OCI-LY3 (cell line): ENCODE results near the gene ADARB2.

Experiments
- H2AFZ ChIP-seq: fragments of 200-600, 300-600 bp; shearing (Covaris generic); 2 replicates; pipeline ENCODE4 v1.6.0; 2014; ENCODE audit warnings: antibody characterized with exemption, low read depth, low read length
- H3K27ac ChIP-seq: fragments of 200-600, 300-600 bp; sonication (generic); 2 replicates; pipeline ENCODE4 v1.5.1; 2014; ENCODE audit warnings: mild to moderate bottlenecking, low read length, moderate library complexity, mixed read lengths
- H3K27me3 ChIP-seq: fragments of 200-600, 300-600 bp; sonication (generic); 2 replicates; pipeline ENCODE4 v1.6.1; 2014; ENCODE audit warnings: low read depth, low read length, mixed read lengths
- H3K36me3 ChIP-seq: fragments of 200-600, 300-600 bp; sonication (generic); replicated peaks from 2 replicates; pipeline ENCODE3; 2014; ENCODE audit warnings: low read depth, low read length, mixed read lengths
- H3K4me1 ChIP-seq: fragments of 300-600, 200-600 bp; sonication (generic); 2 replicates; pipeline ENCODE4 v1.6.1; 2014; ENCODE audit warnings: low read length, mixed read lengths
- H3K4me2 ChIP-seq: fragments of 200-600, 300-600 bp; sonication (generic); 2 replicates; pipeline ENCODE4 v1.6.1; 2014; ENCODE audit warnings: low read length, mixed read lengths
- H3K4me3 ChIP-seq: fragments of 300-600, 200-600 bp; sonication (generic); 2 replicates; pipeline ENCODE4 v1.5.1; 2014; ENCODE audit warnings: antibody characterized with exemption, mild to moderate bottlenecking, low read length, moderate library complexity
- H3K79me2 ChIP-seq: fragments of 300-600, 200-600 bp; shearing (Covaris generic); 2 replicates; pipeline ENCODE4 v1.6.1; 2014; ENCODE audit warnings: mild to moderate bottlenecking, low read length, mixed read lengths
- H3K9ac ChIP-seq: fragments of 300-600, 200-600 bp; shearing (Covaris generic); 2 replicates; pipeline ENCODE4 v1.6.0; 2014; ENCODE audit warnings: mild to moderate bottlenecking, low read length, moderate library complexity
- H3K9me3 ChIP-seq: fragments of 200-600, 300-600 bp; shearing (Covaris generic); 2 replicates; pipeline ENCODE4 v1.6.1; 2014; ENCODE audit warnings: low read length, mixed read lengths; ENCODE audit not compliant: insufficient read depth
- H4K20me1 ChIP-seq: fragments of 200-600, 300-600 bp; sonication (generic); 2 replicates; pipeline ENCODE4 v1.6.1; 2016; ENCODE audit warnings: low read length, mixed read lengths; ENCODE audit not compliant: insufficient read depth
- EZH2phosphoT487 ChIP-seq: fragments of 200-600 bp; shearing (Covaris generic); IDR thresholded peaks from 2 replicates; pipeline ENCODE4 v1.6.1; 2018; ENCODE audit warnings: antibody characterized with exemption, mixed run types, low read depth
- TF ChIP-seq, protein P1 (sequence below): fragments of 200-600, 300-600 bp; sonication (generic); IDR thresholded peaks from 2 replicates; pipeline ENCODE4 v1.5.1; 2014; ENCODE audit warnings: antibody characterized with exemption, low read length, low read depth

ADARB2 gene

DNA sequence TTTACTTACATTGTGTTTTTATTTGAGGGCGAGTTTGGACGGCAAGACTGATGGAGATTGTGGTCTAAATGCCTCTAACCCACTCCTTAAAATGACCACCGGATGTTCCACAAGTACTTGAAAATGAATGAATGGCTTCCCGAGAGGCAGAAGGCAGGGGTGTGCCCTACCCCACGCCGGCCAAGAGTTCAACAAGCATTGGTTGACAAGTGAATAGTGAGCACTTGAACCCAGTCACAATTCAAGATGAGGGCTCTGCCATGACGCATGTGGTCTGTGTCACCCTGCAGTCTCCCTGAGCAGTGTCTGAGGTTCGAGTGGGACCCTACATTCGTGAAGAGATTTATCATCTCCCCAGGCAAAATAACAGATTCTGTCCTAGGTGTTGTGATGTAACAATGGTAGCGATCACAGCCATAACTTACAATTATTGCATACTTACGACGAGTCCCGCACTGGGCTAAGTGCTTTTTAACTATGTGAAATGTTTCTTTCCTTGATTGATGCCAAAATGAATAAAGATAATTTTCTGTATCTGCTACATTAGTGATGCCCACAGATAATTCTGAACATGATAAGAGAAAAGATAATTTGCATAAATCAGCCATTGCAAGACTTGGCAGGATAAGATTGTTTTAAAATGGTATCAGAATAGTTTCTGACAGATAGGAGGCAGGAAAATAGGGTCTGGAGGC, 375.8 kb downstream of the ADARB2 start:
- no peak overlapping the region for H2AFZ ChIP-seq
- H3K9ac ChIP-seq, result no peak overlapping the region
- TF ChIP-seq, protein P1, sequence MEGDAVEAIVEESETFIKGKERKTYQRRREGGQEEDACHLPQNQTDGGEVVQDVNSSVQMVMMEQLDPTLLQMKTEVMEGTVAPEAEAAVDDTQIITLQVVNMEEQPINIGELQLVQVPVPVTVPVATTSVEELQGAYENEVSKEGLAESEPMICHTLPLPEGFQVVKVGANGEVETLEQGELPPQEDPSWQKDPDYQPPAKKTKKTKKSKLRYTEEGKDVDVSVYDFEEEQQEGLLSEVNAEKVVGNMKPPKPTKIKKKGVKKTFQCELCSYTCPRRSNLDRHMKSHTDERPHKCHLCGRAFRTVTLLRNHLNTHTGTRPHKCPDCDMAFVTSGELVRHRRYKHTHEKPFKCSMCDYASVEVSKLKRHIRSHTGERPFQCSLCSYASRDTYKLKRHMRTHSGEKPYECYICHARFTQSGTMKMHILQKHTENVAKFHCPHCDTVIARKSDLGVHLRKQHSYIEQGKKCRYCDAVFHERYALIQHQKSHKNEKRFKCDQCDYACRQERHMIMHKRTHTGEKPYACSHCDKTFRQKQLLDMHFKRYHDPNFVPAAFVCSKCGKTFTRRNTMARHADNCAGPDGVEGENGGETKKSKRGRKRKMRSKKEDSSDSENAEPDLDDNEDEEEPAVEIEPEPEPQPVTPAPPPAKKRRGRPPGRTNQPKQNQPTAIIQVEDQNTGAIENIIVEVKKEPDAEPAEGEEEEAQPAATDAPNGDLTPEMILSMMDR, result no peak
- TF ChIP-seq EZH2phosphoT487, result no peak
- no peaks in the 10 kb centered on the region for H3K27me3 ChIP-seq
- H3K4me2 ChIP-seq, result no peak overlapping the region
- no peak overlapping the region for H3K27ac ChIP-seq
- H3K9me3 ChIP-seq, result no peaks in the 10 kb centered on the region
- H3K4me3 ChIP-seq, result no peak overlapping the region
- no peaks in the 10 kb centered on the region for H4K20me1 ChIP-seq
- H3K36me3 ChIP-seq, result no peaks in the 10 kb centered on the region
- no peaks in the 10 kb centered on the region for H3K79me2 ChIP-seq
- peaks cover 7% of the 10 kb centered on the region; the same call in 1 of the 2 replicates for H3K4me1 ChIP-seq

DNA sequence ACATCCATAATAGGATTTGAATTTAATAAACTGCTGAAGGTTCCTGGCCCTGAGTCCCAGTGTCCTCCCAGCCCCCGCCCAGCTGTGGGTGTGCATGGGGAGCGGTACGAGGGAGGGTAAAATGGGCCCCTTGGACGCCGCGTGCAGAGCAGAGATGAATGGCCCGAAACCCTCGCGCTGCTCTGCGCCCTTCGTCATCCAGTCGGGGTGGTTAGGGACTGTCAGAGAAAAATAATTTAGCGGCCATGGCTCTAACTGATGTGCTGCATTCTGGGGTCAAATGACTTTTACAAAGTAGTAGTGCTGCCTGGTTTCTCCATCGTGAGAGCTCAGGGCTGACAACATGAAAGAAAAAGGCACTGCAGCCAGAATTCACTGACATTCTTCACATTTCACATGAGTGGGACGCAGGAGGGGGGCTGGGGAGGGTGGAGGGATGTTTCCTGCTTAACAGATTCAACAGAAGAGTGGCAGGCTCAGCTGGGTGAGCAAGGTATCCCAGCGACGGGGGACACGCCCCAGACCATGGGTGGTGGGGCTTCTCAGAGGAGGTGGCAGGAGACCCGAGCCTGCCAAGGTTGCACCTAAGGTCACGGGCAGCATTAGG, 376.7 kb downstream of the ADARB2 start:
- Histone ChIP-seq H3K27me3 (no peaks in the 10 kb centered on the region), H3K9ac (no peak overlapping the region), H3K79me2 (no peaks in the 10 kb centered on the region), H4K20me1 (no peaks in the 10 kb centered on the region), H3K4me2 (no peak overlapping the region), H3K4me3 (no peak overlapping the region), H3K36me3 (no peaks in the 10 kb centered on the region), H3K27ac (no peak overlapping the region), H2AFZ (no peak overlapping the region), H3K4me1 (peaks cover 7% of the 10 kb centered on the region; the same call in 1 of the 2 replicates), H3K9me3 (no peaks in the 10 kb centered on the region)
- no peak for TF ChIP-seq EZH2phosphoT487
- TF ChIP-seq, protein P1, result no peak

DNA sequence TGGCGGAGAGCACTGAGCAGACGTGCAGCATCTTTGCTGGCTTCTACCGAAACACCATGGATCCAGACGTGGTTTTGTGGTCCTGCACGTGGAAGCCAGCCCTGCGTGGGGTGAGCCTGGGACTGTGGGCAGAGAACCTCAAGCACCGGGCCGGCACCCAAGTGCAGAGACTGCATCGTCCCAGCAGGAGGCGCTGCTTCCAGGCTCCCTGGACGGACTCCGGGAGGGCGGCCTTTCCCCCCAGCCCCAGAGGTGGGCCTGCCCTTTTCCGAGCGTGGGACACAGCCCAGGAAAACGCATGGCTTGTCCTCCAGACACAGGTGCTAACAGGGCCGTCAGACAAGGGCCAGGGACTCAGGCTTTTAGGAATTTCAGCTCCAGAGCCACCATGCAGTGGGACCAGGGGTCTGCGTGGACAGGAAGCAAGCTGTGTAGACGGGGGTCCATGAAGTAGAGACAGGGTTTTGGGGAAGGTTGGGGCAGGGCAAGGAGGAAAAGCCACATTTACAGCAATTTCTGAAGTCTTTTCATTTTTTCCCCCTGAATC, 377.2 kb downstream of the ADARB2 start:
- H3K27me3 ChIP-seq, result no peaks in the 10 kb centered on the region
- H3K4me1 ChIP-seq, result peaks cover 7% of the 10 kb centered on the region; the same call in 1 of the 2 replicates
- H3K4me2 ChIP-seq, result no peak overlapping the region
- H3K79me2 ChIP-seq, result no peaks in the 10 kb centered on the region
- TF ChIP-seq EZH2phosphoT487, result no peak
- TF ChIP-seq, protein P1, result no peak
- no peak overlapping the region for H2AFZ ChIP-seq
- no peak overlapping the region for H3K4me3 ChIP-seq
- no peaks in the 10 kb centered on the region for H3K36me3 ChIP-seq
- no peak overlapping the region for H3K9ac ChIP-seq
- no peak overlapping the region for H3K27ac ChIP-seq
- H3K9me3 ChIP-seq, result no peaks in the 10 kb centered on the region
- no peaks in the 10 kb centered on the region for H4K20me1 ChIP-seq

- Histone ChIP-seq H3K27me3 (no peaks in the 10 kb centered on the region), H3K36me3 (no peaks in the 10 kb centered on the region), H4K20me1 (no peaks in the 10 kb centered on the region), H3K4me1 (peaks cover 7% of the 10 kb centered on the region; the same call in 1 of the 2 replicates), H3K27ac (no peak overlapping the region), H3K9ac (no peak overlapping the region), H3K79me2 (no peaks in the 10 kb centered on the region), H3K9me3 (no peaks in the 10 kb centered on the region), H3K4me3 (no peak overlapping the region), H3K4me2 (peak overlapping the region; percentile 17; the same call in 1 of the 2 replicates), H2AFZ (no peak overlapping the region)
- no peak for TF ChIP-seq EZH2phosphoT487
- TF ChIP-seq, protein P1, result no peak
Observed at GRCh38 chr10:1359626-1359955, 377.7 kb downstream of the ADARB2 start.
